HG03060 (cell line): ENCODE measurements around the gene BEST4.
"Not testable (repeated sequence)": the region's sequence is repeated elsewhere in the genome, so short reads cannot be mapped to it uniquely, and the experiment has no call there.

Experiments used
- ATAC-seq: cut with Tn5 transposase; IDR thresholded peaks from one replicate; pipeline ENCODE4 v1.9.1; 2021; ENCODE audit warnings: low read depth, moderate number of reproducible peaks; ENCODE audit not compliant: unreplicated experiment

The BEST4 gene

DNA sequence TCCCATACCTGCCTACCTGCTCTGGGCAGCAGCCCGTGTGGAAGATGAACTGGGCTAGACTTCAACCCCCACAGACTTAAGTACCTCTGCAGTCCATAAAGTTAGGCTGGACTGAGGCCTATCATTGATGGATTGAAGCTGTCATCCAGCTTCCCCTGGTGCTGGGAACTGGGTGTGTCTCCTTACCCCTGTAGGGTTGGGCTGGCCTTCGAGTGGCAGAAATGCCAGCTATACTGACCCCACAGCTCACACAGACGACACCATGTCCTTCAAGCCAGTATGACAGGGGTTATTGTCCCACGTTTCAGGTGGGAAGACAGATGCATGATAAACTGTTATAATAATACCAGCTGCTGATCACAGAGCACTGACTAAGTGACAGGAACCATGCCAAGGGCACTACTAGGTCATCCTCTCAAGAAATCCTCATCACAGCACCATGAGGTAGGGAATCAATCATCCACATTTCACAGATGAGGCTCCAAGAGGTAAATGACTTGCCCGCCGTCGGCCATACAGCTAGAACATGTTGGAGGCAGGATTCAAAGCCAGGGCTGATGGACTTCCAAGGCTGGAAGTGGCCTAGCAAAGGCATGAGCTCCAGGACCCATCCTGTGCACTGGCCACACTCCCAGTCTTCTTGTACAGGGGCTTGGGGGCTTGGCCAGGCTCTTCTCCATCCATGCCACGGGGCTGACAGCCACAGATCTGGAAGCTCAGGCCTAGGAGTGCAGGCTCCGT is at the start of gene BEST4:
Gene BEST4, minus strand, starts transcription at position 51 of the 741 bp plus-strand sequence. CDS start 465 bp downstream, outside the sequence.
- ATAC-seq, result no peak

- ATAC-seq, result peak; percentile 57
Measured at GRCh38 chr1:44835738-44836675, 48.0 kb upstream of the BEST4 start.

GRCh38 chr1:44834328-44834727 is 46.4 kb upstream of the BEST4 start:
- ATAC-seq, result no peak

DNA sequence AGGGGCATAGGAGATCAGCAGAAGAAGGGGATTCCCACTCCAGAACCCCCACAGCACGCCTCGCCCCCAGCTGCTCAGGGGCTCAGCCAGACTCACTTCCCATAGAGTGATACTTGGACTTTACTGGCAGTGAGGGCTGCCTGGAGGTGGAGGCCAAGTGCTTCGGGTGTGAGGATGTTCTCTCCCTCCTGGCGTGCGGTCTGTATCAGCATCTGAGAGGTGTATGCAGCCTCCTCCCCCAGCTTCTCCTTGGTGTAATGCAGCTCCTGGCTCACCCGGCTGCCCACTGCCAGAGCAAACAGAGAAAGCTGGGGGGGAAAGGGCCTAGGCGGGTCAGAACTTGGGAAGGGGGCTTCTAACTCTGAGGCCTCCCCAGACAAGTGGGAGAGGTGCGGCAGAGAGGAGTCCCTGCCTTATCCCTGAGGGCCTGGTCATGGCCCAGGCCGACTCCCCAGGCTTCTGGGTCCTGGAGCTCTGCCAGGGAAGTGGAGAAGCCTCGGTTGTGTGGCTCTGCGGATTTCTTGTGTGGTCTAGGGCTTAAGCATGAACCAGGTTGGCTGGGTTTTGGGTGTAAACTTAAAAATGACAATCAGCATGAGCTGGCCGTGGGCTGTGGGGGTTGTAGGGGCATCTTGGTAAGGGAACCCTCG is 44.2 kb upstream of the BEST4 start:
- ATAC-seq, result no peak

- ATAC-seq, result no peak
Measured at GRCh38 chr1:44831516-44831915, 43.5 kb upstream of the BEST4 start.

GRCh38 chr1:44830900-44831304 is 42.9 kb upstream of the BEST4 start:
- no peak for ATAC-seq

DNA sequence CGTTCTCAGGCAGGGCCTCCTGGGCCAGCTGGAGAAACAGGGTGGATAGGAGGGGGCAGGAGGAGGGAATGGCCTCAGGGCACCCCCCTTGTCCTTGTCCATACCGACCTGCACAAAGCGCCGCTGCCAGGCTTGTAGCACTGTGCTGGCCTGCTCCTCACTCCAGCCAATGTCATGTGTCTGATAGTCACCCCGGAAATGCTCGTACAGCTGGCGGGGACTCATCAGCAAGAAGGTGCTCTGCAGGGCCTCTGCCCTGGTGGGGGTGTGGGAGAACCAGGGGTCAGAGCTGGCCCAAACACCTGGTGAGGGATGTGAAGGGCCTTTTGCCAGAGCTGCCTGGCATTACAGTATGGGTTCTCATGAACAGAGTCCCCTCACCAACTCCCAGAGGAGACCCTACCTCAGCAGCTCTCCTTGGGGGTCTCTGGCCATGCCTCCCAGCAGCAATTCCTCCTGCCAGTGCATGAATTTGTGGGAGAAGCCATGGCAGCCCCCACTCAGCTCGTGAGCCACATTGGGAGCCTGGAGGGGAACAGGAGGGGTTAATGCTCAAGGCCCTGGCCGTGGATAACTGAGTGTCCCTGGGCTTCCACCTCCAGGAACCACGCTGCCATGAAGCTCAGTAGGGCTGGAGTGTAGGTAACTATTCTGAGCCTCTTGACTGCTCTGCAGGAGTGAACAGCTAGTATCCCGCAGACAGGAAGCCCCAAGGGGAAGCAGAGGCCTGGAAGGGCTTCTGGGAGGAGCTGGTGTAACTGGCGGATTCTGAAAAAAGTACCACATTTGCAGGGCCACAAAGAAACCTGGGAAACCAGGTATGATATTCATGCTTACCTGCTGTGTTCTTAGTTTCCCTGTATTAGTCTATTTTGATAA is 41.8 kb upstream of the BEST4 start:
- ATAC-seq, result no peak

DNA sequence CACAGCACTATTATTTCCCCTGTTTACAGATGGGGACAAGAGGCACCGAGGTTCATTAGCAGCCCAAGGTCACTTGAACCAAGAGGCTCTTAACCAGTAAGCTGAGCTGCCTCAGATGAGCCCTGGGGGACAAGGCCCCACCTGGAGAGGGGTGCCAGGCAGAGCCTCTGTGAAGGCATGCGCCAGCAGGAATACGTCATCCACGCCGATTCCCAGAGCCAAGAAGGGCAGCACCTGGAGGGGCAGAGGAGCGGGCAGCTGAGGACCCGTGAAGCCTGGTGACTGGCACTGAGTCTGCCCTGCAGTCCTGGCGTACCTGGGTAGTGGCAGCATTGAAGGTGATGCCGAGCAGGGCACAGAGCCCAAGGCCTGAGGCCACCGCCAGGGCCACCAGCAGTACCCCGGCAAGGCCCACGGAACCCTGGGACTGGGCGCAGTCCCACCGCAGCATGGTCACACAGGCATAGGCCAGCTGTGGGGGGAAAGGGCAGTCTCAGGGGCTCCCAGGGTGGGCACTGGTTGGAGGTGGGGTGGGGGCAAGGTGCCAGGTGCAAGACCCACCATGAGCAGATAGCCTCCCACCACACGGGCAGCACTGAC is 41.0 kb upstream of the BEST4 start:
- no peak for ATAC-seq

GRCh38 chr1:44828003-44828651 is 40.2 kb upstream of the BEST4 start:
- ATAC-seq, result no peak

- no peak for ATAC-seq
Measured at GRCh38 chr1:44827197-44828002, 39.4 kb upstream of the BEST4 start.

- ATAC-seq, result no peak
Measured at GRCh38 chr1:44826375-44827196, 38.6 kb upstream of the BEST4 start.

DNA sequence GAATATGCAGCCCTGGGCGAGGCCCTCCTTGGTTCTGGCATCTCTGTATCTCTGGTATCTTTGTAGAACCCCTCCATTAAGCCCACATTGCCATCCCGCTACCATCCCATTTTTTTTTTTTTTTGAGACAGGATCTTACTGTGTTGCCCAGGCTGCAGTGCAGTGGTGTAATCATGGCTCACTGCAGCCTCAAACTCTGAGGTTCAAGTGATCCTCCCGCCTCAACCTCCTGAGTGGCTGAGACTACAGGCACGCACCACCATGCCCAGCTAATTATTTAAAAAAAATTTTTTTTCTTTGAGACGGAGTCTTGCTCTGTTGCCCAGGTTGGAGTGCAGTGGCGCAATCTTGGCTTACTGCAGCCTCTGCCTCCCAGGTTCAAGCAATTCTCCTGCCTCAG is 36.4 kb upstream of the BEST4 start:
- not testable (repeated sequence) for ATAC-seq

DNA sequence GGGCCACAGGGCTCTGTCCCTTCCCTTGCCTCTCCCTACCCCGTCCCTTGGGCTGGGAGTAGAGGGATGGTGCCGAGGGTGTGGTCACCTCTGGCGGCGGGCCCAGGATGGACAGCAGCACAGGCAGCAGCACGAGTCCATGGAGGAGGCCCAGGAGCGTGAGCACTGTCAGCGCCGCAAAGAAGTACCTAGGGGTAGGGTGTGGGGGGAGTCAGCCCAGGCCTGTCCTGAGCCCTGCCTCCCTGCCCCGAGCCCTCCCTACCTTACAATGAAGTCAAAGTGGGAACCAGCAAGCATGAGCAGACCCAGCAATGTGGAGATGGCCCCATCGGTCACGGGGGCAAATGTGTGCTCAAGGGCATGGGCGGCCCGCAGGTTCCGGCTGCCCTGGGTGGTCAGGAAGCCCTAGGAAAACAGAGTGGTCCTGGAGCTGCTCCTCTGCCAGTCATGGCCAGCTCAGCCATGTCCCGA is 35.0 kb upstream of the BEST4 start:
- no peak for ATAC-seq

- ATAC-seq, result no peak
Measured at GRCh38 chr1:44822131-44822701, 34.2 kb upstream of the BEST4 start.

DNA sequence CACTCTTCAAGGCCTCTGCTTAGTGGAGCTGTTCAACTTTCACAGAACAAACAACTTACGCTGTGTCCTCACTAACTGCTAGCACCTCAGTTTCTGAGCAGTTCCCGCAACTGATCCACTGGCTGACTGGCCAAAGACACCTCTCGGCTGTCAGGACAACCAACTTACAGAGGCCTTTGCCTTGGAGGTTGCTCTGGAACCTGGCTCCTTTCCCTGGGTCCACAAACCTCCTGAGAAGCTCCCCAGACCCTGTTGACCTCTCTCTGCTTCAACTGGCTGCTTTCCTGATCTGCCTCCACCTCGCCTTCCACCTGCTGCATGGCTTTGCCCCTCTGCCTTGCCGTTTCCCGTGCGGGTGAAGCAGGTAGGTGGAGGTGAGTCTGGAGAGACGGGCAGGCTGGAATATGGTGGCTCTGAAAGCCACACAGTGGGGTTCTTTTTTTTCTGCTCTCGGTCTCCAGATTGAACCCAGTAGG is 33.3 kb upstream of the BEST4 start:
- ATAC-seq, result no peak

GRCh38 chr1:44820328-44821239 is 32.6 kb upstream of the BEST4 start:
- ATAC-seq, result no peak
